ENCODE measurements around the gene DPP10.
"Not testable (repeated sequence)": the region's sequence is repeated elsewhere in the genome, so short reads cannot be mapped to it uniquely, and the experiment has no call there.

Gene DPP10

DNA sequence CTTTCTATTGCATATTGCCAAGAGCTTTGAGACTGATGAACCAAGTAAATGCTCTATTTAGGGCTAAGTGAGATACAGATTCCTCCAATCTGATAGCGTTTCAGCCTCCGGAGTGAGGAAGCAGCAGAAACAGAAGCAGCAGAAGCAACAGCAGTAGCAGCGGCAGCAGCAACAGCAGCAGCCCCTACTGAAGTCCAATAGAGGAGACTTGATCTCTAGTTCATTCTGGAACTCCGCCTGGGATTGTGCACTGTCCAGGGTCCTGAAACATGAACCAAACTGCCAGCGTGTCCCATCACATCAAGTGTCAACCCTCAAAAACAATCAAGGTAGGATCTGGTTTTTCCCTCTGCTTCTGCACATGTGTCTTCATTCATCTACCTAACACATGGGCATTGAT is at the start of gene DPP10:
DPP10 (plus strand) TSS at position 132 of the 400 bp plus-strand sequence.
- peak in 11 of 51 donors; percentile 1 to 21 (median 8) for DNase-seq

DNA sequence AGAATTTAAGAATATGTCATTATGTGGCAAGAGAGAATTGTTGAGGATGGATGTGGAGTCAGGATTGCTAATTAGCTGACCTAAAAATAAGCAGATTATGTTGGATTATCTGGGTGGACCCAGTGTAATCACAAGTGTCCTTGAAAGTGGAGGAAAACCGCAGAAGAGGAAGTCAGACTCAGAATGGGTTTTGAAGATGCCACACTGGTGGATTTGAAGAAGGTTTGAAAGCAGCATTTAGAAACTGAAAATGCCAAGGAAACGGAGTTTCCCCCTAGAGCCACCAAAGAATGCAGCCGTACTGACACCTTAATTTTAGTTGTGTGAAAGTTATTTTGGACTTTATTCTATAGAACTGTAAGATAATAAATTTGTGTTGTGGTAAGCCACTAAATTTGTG is 41.6 kb upstream of the DPP10 start:
- DNase-seq = no peak

DNA sequence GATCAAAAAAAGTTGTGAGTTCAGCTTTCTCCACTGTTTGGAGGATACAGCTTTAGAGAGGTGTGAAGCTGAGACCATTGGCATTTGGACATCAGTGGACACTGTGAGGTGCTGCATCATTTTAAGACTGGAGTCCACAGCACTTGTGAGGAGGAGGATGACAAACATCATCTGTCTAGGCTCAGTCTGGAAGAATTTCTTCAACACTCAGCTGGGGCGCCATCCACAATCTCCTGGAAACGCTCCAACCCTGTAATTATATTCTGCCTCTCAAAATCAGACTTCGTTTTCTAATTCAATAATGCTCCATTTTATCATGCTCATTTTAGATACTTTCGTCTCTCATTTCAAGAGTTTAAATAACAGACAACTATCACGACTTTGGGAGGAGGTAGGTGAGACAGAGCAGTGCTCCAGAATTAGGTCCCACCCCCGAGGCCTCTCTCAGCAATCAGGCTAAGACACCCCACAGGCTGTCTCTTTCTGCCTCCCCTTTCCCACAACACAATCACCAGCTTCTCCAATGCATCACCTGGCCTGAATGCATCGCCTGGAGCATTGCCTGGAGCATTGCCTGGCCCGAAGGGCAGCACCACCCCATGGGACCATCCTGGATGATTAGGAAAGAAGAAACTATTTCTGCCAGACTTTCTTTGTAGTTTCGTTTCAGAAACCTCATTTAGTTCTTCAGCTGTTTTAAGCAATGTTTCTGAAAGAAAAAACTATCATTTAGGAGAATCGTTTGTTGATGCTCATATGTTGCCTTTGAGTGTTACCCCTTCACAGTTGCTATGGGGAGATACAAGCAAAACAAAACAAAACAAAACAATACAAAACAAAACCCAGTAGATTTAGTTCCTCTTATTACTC is 37.0 kb upstream of the DPP10 start:
- DNase-seq = no peak

DNA sequence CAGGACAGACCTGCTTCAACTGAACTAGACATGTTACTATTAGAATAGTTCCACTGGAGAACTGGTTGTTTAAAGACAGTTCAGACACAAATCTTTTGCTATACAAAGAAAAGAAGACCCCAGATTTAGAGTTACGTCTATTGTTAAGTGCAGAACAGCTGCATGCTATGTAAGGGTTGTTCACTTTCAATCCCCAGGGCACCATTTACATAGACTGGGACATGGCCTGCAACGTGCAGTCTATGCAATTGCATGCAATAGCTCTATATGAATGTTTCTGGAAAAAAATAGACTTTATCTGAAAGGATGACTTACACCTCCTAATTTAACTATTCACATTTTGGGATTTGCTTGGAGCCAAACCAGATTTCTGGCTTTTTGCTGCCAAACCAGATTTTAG is 36.1 kb upstream of the DPP10 start:
- no peak for DNase-seq

DNA sequence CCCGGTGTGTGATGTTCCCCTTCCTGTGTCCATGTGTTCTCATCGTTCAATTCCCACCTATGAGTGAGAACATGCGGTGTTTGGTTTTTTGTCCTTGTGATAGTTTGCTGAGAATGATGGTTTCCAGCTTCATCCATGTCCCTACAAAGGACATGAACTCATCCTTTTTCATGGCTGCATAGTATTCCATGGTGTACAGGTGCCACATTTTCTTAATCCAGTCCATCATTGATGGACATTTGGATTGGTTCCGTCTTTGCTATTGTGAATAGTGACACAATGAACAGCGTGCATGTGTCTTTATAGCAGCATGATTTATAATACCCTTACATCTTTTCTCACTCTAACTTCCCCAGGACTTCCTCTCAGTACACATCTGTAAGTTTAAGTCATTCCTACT is 35.1 kb upstream of the DPP10 start:
- not testable (repeated sequence) for DNase-seq

DNA sequence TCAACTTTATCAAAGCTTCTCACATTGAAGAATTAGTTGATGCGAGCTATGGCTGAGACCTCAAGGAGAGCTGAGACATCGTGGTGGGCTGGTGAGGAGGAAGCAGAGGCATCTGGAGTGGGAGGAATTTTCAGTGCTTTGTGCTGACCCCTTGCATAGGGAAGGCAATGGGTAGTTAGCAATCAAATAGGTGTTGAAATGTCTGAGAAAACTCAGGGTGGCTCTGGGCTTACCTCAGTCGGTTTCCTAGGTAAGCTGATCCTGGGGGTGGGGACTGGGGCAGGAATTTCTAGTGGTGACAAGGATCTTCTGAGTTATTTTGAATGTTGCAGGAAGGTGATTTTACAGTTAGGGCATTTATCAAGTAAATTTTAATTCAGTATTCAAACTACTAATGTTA is 20.7 kb upstream of the DPP10 start:
- no peak for DNase-seq

DNA sequence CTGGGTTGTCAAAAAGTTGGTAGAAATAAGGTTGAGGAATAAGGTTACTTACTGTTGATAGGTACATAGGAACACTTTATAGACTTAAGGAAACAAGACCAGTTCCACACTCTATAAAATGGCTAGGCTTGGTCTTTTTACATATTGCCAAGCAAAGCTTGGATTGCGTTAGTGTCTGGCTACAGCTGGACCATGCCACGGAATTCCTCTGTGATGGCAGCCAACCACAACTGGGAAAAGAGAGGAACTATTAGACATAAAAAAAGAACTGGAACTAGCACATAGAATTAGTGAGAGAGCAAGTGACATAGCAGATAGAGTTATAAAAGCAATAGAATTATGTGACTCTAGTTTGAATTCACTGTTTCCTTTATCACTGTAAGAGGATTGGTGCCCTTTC is 17.7 kb upstream of the DPP10 start:
- DNase-seq = no peak

DNA sequence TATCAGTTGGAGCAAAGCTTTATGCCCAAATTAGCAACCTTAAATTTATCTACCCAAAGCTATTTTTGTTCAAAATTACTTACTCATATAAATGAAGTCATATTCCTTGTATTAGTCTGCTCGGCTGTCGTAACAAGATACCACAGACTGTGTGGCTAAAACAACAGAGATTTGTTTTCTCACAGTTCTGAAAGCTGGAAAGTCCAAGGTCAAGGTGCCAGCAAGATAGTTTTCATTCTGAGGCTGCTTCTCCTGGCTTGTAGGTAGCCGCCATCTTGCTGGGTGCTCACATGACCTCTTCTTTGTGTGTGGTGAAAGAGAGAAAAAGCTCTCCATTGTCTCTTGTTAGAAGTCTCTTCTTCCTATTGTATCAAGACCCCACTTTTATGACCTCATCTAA is 15.7 kb upstream of the DPP10 start:
- no peak for DNase-seq

DNA sequence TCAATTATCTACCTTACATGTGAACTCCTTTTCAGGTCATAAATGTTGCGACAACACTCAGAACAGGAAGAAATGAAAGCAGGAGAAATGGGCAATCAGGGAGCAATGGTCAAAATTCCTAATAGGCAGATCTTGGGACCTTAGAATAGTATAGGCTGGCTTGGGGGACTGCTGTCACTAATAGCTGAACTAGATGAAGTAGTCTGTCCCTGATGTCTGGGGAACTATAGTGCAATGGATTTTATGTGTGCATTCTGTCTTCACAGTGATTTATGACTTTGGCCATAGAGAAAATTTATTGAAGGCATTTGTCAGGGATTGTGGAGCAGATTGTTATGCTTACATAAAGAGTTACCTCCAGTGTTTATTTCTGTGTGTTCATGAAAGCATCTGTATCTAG is 6.1 kb upstream of the DPP10 start:
- no peak for DNase-seq

DNA sequence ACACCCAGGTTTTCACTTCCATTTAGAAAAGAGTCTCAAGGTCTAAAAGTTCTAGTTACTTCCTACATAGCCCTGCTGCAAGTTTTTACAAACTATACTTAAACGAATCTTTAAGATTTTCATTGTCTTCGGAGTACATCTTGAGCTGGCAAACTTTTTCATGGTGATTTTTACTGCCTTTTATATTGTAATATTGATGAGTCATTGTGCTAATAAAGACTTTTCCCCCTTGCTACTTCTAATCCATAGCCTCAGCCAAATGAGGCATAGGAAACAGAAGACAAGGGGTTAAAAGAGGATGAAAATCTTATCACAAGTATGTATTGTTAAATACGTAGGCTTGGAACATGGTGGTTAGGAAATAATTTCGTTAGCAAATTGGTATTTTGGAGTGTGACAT is 4.1 kb downstream of the DPP10 start:
- DNase-seq = no peak

DNA sequence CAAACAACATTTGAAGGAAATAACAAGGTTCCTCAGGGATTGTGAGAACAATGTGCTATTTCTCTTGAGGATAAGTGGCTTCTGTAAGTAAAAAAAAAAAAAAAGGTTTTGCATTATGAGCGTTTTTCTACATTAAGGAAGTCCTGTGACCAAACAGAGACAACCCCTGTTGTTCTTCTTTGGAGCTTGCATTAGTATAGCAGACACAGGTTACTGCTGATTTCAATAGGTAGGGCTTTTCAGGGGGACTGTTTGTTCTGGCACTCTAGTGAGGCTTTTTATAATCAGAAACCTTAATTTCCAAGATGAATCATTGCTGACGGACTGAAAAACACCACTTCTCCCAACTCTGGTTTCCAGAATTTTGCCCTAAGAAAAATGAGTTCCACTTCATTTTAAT is 8.2 kb downstream of the DPP10 start:
- DNase-seq = peak in 1 of 51 donors; percentile 14

DNA sequence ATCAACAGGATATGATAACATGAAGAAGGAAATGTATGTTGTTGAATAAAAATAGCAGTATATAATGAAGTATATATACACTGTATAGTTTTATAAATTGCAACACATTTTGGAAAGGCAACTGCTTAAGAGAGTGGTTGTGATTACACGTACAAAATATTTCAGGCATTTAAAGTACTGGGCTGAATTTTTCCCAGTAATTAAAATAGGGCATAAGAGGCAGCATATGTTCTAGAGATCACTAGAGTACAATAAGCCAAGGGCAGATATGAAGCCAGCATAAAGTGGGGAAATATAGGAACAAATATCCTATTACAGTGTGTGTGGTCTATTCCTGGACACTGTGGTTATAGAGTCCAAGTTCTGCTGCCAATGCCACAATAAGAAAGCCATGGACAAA is 14.1 kb downstream of the DPP10 start:
- DNase-seq = no peak

DNA sequence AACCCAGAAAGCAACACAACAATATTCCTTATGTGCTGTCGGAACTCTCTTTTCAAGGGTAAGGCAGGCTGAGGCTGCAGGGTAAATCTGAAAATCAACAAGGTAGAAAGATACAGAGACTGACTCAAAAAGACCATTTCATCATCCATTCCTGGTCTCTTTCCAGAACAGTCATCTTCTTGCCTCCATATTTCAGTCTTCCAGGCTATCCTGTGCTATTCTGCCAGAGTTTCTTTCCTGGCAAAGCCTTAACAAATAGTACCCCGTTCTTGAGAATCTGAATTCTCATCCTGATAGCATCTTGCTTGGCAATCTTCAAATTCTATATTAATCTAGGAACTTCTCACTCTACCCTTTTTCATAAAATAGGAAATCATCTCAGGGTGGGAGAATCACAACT is 15.5 kb downstream of the DPP10 start:
- no peak for DNase-seq

DNA sequence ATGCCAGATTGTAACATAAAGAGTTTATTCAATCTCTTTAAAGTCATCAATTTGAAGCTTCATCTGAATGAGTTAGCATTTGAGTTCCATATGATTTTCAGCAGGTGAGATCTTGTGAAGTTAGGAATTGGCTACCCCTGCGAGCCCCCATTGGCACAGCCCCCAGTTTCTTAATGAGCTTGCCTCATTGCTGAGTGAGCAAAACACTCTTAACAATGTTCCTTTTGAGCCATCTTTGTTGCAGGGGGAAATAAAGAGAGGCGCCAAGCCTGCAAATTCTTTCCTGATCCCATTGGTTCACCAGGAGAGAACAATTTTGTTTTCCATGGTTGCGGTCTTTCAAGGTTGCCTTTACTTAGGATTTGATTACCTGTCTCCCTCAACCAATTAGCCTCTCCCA is 18.7 kb downstream of the DPP10 start:
- peak in 2 of 51 donors; percentile 2 to 21 for DNase-seq

DNA sequence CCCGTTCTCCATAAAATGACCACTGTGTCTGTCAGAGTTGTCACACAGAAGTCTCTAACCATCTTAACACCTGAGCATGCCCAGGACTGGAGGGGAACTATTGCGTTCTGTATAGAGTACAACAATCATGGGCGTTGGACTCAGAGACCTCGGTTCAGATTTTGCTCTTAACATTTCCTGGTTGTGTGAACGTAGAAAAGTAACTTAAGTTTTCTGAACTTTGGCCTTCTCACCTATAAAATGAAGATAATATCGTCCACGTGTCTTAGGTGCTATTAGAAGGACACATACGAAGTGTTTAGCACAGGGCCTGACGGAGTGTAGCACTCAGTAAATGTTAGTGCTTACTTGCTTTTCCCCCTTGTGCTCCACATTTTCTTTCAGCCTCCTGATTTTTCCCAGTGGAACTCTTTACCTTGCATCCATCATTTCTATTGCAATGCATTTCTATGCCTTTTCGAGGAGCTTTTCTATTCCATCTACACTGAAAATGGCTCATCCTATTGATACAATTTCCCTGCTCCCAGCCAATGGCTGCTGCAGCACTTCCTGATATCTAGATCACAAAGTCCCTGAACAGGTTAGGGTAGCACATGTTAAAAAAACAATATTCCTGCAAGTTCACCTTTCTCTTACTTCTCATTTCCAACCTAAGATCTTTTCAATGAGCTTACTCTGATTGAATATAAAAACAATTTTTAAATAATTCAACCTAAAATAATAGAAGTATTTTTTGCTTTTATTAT is 22.7 kb downstream of the DPP10 start:
- no peak for DNase-seq

DNA sequence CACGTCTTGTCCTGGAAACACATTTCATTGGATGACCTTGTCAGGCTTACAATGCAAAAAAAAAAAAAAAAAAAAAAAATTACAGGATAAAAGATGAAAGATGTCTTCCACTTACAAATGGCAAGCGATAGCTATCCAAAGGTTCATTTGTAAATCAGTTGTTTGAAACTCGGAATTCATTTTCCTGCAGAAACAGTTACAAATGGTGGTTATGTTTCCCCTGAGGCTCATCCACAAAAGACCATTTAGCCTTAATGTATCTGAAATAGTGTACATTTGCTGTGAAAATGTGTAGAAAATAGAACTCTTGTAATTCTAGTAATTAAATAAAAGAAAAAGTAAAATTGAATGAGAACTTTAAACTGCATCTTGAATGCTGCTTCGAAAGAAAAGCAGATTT is 25.9 kb downstream of the DPP10 start:
- DNase-seq = no peak

DNA sequence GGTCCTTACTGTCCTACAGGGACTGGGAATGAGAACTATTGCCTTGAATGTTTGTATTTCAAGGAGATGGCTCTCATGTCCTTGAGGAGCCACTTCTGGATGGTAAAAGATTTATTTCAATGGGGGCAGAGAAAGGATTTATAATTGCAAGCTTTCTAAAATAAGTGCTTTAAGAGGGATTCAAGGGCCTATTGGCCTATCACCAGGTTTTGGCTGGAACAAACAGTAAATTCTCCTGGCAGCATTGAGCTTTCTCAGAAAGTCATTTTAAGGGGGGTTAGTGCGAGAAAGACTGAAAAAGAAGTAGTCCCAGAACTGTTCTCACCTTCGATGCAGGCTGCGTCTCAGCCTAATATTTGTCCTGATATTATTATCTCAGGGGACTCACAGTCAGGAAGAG is 29.8 kb downstream of the DPP10 start:
- no peak for DNase-seq

DNA sequence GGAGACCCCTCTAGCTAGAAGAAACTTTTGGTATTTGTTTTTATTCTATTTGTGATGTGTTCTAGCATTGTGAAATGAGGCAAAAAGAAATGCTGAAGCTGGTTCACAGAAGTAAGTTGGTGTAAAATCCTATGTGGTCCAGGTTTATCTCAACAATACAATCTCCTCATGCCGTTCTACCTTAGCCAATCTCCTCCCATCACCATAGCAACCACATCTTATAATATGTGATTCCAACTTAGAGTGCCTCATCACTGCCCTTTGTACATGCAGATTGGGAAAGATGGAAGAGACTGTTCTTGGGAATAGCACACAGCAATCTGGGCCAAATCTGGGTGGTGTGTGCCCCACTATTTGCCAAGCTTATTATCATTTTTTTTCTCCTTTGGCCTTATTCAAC is 30.3 kb downstream of the DPP10 start:
- no peak for DNase-seq

DNA sequence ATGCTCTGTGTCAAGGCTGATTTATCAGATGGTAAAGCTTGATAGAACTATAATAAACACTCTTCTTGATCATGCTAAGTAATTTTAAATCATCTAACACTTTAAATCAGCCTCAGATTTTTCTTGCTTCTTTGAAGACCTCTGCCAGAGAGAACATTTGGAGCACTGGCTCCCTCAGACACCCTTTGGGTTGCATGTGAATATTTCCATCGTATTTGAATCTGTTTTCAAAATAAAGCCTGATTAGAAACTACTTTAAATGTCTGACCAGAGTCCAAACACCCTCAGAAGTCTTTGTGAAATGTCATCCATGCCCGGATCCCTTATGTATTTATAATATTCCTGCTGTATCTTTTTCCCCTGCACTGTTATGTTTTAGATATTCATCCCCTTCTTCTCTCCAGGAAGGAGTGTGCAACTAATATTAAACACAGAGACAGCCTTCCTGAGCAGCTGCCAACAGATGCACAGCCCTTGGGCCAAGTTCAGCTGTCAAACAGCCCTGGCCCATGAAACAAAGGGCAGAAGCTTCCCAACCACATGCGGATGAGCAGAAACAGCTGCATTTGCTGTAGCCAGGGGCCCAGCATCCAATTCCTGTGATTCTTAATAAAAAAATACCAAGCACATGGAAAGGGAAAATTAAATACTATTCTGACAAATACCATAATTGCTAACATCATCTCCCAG is 46.5 kb downstream of the DPP10 start:
- DNase-seq = no peak

DNA sequence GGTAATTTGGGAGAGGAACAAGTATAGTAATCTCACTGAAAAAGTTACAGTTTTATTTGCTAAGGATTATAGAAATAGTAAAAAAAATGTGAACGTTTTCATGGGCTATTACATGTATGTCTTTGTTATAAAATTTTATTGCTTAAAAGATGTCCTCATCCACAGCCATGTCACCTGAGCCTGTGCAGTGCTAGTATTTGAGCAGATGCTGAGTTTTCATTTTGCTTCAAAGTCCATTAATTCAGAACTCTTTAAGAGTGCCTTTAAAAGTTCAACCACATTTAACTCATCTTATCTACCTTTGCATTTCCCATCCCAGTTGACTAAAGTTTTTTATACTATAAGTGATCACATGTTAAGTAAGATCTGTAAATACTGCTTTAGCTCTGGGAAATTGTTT is 52.6 kb downstream of the DPP10 start:
- no peak for DNase-seq

DNA sequence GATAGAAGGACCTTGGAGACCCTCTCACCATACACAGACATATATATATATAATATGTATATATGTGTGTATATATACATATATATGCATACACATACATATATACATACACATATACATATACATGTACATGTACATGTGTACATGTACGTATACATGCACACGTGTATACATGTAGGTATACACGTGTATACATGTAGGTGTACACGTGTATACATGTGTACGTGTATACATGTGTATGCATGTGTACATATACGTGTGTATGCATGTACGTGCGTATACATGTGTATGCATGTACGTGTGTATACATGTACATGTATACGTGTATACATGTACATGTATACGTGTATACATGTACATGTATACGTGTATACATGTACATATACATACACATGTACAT is 54.5 kb downstream of the DPP10 start:
- no peak for DNase-seq

DNA sequence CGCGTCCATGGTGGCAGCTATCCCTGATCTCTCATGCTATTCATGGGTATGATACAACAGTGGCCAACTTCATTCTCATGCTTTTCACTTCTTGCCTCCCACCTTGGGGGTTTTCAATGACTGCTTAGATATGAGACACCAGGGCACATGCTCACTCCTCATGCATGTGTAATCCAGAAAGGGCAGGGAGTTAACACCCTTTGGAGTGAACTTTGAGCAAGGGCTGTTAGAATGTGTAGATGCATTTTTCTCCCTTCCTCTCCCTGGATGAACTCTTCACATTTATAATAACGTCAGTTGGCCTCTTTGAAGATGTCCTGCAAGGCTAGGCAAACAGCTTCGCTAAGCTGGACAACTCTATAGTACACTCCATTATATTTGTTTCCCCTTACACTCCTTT is 56.7 kb downstream of the DPP10 start:
- DNase-seq = no peak

DNA sequence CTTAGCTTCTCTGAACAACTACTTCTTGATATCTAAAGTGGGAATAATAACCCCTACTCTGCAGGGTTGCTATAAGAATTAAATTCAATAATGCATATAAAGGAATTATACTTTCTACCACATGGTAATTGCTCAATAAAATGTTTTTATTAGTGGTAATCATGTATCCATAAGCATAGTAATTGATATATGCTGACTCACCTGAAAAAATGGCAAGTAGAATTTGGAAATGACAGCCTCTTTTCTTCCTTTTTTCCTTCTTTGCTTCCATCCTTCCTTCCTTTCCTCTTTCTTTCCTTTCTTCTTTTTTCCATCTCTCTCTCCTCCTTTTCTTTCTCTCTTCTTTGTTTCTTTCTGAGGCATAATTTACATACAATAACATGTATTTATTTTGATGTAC is 65.3 kb downstream of the DPP10 start:
- no peak for DNase-seq

Data from hypothalamus (tissue), 51 donors.